Embryonic facial prominence (tissue), 1 donor: Measurements from ENCODE around the gene NELFB.

Source experiments
- DNase-seq: peaks from one replicate; pipeline ENCODE4 v3.0.0-alpha.2; 2016; ENCODE audit errors: extremely low spot score

Gene NELFB

DNA sequence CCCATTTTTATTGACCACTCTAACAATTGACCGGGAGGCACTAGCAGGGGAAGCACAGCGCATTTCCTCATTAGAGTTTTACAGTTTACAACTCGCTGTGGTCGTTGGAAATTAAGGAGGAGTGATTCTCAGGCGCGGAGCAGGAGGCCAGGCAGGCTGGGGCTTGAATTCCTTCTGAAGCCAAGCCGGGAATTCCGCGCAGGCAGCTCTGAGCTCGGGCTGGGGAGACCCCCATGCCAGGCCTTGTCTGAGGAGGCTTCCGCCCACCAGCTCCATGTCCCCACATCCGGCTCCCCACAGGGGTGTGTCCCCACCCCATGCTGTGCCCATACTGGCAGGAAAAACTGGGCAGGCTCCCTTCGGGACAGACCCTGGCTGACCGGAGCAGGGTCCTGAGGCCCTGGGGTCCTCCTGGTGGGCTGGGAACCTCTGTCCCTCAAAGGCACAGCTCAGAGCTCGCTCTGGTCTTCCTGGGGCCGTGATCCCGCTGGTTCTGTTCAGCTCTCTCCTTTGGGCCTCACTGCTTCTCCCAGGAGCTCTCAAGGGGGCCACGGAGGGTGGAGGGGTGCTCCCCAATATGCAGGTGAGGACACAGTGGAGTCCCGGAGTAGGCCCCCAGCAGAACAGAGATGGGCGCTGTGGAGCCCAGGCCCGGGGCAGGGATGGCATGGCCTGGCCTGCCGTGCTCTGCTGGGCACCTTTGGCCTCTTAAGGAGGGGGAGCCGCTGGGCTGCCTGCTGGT, 48.2 kb downstream of the NELFB start:
- DNase-seq, result no peak

DNA sequence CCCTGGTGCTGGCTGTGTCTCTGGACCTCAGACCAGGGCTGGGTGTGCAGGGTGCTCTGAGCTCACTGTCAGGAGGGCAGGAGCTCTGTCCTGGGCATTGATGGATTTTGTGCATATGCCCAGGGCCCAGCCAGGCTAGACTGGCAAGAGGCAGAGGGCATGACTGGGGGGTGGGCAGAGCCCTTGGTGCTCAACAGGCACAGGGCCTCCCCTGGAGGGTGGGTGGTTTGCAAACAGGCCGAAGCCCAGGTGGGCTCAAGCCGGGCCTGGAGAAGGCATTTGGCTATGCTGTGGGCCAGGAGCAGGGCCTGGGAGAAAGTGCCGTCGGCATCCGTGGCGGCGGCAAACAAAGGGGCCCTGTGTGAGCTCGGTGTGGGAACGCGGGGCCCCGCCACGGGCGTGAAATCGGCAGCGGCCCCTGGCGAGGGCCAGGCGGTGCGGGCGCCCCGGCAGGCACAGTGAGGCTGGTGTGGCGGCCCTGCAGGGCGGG, 48.8 kb downstream of the NELFB start:
- DNase-seq, result no peak

DNA sequence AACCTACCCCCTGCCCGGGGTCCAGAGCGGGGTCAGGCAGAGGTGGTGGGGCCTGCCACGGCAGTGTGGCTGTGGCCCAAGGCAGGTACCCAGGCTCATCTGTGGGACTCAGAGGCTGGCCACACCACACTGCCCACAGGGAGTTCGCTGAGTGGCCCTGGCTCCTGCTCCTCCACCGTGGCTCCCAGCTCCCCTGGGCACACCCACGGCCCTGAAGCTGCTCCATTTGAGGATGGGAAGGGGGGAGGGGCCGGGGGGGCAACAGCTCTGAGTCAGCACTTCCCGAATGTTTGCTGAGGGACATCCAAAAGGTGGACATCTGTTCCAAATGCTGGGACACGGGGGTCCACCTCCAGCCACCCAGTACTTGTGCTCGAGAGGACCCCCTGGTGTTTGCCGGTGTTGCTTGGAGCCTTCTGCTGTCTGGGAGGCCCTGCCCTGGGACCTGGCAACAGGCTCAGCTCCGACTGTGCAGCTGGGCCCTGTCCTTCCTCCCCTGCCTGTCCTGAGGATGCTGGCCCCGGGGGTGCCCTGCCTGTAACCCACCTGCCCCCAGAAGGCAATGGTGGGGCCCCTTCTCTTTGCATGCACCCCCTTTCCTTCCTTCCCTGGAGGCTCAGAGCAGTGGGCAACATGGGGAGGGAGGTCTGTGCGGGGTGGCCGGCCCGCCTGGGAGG, 49.4 kb downstream of the NELFB start:
- DNase-seq, result no peak

DNA sequence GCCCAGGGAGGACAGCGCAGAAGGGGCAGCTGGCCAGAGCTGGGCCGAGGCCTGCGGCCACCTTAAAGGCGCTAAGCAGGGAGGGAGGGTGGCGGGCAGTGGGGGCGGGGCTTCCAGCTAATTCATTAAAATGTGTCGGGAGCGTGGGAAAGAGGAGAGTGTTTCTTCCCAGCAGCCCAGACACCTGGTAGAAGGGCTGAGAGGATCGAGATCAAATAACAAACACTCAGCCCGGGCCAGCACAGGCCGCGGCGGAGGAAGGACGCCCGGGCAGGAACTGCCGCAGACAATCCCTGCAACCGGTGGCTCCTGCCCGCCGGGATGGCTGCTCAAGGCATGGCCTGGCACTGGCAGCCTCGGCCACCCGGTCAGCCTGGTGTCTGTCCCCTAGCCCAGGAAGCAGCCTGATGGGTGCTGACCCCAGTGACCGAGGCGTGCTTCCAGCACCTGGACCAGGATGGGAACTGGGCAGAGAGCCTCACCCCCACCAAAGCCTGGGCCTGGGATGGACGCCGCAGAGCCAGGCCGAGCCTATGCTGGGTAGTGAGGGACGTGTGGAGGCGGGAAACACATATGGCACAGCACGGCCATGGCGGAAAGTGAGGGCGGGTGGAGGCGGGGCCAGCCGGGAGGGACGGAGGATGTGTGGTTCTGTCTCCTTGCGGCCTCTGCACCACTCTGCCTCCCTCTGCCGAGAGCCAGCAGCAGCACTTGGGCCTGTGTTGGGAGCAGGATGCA, 50.1 kb downstream of the NELFB start:
- no peak for DNase-seq

DNA sequence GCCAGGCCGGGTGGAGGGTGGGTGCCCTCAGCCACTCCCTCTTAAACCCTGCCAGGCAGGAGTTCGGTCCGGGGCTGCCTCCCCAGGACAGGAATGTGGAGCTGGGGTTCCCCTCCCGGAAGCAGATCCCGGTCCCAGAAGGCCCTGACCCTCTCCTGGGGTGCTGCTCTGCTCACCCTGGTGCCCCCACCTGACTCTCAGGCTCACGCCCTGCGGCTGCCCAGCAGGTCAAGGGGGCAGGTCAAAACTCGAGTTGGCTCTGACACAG, 50.6 kb downstream of the NELFB start:
- DNase-seq, result no peak

DNA sequence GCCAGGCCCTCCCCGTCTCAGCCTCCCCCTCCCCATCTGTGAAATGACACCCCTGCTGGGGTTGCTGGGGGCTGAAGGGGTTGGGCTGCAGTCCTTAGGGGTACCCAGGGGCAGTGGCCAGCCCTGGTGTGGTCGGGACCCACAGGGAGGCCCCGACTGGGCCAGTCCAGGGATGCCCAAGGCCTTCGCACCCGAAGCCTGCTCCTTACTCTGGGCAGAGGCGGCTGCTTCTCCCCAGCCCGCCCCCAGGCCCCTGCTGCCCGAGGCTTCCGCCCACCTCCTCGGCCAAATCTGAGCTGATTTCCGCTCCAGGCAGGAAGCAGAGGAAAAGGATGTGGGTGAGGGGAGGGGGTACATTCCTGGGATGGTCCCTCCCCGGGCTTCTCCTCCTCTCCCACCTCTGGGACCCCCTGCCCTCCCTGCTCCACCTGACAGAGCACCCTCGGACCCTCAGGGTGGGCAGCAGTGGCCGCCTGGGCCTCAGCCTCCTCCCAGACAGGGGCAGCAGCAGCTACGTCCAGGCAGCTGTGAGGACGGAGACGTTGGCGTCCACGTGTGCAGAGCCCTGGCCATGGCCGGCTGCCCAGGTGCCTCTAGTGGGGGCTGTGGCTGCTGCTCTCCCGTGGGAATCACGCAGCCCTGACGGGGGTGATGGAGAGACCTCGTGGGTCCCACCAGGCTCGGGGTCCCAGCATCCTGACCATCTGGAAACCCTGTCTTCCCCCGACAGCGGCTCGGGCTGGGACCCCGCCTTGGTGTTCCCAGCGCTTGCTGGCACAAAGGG, 51.1 kb downstream of the NELFB start:
- no peak for DNase-seq

DNA sequence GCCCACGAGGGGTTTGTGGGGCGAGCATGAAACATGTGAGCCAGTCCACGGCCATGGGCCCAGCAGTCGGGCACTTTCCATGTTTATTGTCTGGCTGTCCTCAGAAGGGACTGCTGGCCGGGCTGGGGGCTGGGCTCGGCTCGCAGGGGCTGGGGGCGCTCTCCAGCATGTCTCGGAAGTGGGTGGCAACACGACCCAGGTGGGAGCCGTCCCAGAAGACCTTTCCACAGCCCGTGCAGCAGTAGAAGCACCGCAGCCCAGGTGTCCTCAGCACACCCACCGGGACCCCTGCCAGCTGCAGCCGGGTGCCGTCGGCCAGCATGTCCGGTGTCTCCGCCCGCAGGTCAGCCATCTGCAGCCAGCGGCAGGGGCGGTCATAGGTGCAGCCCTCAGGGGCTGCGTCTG, 51.7 kb downstream of the NELFB start:
- no peak for DNase-seq

DNA sequence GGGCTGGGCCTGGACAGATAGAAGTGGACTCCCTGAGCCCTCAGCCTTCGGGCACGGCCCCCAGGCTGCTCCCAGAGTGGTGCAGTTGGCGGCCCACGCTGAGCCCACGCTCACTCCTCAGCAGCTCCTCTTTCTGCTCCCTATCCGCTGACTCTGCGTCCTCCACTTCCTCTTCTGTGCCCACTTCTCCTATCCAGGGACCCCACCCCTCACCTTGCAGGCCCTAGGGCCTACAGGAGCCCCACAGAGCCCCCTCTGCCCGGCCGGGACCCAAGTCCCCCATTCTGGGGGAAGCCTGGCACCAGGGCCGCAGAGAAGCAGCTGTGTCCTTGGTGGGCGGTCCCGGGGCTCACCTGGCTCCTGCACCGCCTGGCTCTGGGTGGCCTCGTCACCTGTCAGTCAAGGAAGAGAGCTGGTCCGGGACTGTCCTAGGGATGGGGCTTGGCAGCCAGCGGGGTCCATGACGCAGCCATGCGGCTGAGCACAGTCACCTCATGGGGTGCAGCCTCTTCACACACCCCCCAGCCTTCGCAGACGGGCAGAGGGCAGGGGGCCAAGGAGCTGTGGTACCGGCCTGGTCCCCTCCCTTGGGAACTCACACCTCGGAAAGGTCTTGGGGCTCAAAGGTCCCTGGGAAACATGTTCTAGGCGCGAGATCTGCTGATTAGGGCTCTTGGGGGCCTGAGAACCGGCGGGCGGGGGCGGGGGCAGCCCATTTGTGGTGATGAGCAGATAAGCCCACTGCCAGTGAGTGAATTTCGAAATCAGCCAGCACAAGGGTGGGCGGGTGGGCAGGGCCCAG, 52.3 kb downstream of the NELFB start:
- DNase-seq, result no peak

DNA sequence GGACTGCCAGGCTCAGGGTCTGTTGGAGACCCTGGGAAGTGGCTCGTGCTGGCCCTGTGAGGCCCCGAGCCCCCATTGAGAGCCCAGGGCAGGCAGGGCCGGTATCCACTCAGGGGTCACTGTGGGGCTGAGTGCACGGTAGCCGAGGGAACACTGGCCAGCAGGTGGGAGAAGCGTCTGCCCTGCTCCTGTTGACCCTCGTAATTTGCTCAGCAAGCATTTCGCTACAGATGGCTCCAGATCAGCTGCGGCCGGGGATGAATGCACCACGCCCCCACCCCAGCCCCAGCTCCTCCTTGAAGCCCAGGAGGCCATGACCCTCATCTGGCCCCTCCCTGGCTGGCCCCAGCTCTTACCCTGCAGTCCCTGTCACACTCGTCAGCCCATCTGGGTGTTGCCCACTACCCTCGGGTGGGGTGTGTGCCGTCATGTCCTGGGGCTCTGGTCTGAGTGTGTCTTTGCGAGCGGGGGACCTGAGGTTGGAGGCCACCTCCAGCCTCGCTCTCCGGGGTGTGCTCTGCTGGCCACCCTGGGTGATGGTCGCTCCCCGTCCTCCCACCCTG, 53.0 kb downstream of the NELFB start:
- no peak for DNase-seq

DNA sequence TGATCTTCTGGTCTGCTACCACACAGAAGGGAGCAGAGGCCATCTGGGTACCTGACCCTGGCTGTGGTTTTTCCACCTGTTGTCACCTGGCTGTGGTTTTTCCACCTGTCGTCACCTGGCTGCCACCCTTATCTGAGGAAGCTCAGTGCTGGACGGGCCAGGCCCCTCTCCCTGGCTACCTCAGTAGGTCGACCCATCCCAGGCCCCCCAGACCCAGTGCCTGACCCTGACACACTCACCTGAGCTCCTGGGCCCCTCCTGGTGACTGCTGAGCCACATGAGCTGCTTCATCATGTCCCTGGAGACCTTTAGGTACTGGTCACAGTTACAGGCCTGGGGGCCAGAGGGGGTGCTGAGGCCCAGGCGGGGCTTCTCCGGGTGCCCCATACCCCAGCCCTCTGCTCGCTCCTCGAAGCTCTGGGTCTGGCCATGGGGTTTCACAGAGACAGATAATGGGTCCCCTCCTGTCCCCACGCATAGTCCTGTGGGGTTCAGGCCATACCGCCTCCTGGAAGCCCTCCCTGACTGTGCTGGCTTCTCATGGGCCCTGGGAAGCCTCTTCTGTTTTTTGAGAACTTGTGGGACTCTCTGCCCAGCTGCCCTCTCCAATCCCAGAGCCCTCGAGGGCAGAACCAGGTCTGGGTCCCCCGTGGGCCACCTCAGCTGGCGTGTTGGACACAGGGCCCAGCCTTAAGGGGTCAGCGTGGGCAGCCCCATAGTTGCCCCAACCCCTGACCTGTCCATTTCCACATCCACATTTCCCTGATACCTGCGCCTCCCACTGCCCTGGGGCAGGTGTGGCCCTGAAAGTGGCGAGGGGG, 54.5 kb downstream of the NELFB start:
- DNase-seq, result no peak

DNA sequence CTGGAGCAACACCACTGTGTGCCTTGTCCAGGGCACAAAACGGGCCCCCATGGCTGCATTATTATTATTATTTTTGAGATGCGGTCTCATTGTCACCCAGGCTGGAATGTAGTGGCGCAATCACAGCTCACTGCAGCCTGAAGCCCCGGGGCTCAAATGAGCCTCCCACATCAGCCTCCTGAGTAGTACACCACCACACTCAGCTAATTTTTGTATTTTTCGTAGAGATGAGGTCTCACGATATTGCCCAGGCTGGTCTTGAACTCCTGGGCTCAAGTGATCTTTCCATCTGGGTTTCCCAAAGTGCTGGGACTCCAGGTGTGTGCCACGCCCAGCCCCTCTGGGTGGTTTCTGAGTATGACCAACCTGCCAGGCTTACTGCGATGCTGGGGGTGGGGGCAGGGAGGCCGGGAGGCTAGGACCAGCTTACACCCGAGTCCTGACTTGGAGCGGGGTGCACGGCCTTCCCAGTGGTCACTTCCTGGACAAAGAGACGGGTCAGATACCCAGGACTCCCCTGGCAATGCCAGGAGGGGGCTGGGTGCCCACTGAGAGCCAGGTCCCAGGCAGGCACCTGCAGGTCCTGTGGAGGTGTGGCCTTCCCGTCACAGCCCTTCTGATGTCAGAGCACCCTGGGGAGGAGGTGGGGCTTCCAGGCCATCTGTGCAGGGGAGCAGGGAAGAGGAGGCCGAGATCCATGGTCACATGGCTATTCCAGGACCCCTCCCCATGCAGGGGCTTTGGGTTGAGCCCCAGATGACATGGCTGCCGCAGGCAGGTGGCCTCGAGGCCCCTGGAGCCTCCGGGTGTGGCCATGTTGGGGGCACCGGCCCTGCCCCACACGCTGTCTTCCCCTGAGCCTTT, 55.3 kb downstream of the NELFB start:
- DNase-seq, result no peak

DNA sequence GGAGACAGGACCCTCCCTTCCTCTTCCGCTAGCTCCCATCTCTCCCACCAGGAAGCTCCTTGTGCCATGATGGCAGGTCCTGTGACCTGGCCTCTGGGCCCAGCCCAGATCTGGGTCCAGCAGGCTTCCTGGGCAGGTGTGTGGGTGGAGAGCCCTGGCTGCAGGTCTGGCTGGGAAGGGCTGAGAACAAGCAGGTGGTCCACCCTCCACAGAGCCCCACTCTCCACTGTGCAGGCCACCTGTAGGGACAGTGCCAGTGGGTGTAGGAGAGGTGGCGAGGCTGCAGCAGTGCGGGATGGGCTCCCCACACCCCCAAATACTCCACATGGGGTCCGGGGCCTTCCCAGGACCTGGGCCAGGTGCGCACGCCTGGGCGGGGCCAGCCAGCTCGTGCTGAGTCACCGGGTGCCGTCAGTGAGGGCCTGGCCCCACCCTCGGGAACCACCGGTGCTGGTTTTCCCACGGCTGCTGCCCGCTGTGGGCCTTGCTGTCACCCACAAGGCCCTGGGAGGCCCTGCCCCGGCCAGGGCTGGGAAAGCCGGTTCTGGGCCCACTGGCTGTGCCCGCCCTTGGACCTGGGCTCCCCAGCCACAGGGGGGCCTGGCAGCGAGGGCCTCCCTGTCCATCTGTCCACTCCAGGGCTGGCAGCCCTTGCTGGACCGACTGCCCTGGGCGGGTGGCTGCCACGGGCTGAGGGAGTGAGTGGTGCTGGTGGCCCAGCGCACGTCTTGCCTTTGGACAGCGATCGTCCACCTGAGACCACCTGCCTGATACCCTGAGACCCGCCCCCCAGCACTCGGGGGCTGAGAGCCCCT, 56.3 kb downstream of the NELFB start:
- no peak for DNase-seq

DNA sequence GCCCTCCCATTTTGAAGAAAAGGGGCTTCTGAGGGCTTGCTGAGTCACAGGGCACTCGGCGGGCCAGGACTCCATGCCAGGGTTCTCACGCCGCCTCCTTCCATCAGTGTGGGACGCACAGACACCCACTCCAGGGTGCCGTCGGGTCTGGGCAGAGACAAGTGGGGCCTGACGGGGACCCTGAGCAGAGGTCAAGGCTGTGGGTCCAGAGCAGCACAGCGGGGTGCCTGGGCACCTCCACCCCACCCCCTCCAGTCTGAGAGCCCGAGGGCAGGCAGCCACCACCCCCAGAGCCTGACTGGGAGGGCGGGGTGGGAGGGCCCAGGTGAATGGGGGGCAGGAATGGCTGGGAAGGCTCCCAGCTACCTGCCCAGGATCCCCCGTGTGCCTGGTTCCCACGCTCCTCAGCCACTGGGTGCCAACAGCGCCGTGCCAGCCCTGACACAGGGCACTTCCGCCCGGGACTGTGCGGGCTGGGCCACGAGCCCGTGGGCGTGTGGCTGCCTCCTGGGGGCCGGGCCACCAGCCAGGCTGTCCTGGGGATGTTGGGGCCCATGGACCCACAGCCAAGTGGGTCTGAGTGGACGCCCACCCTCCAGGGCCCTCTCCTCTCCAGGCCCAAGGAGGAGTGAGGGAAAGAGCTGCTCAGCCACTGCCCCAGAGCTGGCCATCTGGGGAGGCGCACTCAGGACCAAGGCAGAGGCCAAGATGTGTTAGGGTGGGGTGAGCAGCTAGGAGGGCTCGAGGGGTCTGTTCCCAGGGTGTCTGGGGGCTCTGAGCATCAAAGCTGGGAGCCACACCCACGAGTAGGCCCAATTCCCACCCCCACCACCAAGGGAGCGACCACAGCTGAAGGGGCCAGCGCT, 57.1 kb downstream of the NELFB start:
- no peak for DNase-seq

DNA sequence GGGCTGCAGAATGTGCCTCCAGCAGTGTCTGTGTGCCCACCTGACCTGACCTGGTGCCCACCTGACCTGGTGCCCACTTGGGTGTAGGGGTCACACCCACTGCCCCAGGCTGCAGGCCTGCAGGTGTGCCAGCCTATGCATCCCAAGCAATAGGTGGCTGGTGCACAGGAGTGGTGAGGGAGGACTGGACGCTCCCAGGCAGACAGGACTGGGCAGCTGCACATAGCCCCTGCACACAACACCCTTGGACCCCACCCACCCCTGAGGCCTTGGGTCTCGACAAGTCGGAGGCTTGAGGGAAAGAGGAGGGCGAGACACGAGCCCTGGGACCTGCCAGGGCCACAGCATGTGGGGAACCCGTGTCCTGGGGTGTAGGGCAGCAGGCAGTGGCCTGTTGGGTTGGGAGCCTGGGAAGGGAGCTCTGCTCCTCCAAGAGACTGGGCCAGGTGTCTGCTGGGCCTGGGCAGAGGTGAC, 57.8 kb downstream of the NELFB start:
- DNase-seq, result no peak

DNA sequence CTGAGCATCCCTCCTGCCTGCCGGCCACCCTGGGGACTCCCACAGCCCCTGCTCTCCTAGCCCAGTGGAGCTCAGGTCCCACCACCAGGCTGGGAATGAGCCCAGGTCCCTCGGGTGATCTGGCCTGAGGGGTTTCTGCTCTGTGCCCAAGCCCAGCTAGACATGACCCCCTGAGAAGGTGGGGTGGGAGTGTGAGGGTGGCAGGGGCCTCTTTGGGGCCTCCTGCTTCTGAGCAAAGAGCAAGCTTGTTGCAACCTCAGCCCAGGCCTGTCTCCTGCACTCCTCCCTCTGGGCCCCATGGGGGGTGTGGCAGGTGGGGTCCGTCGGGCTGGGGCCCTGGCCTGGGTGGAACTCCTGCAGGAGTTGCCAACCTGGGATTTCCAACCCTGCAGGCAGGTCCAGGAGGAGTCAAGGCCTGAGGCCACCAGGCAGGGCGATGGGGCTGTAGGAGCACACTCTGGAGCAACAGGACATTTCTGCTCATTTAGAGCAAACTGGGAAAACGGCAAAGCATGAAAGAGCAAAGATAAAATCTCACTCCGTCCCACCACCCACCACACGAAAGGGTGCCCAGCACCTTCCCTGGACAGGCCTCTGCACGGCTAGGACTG, 58.3 kb downstream of the NELFB start:
- DNase-seq, result no peak

DNA sequence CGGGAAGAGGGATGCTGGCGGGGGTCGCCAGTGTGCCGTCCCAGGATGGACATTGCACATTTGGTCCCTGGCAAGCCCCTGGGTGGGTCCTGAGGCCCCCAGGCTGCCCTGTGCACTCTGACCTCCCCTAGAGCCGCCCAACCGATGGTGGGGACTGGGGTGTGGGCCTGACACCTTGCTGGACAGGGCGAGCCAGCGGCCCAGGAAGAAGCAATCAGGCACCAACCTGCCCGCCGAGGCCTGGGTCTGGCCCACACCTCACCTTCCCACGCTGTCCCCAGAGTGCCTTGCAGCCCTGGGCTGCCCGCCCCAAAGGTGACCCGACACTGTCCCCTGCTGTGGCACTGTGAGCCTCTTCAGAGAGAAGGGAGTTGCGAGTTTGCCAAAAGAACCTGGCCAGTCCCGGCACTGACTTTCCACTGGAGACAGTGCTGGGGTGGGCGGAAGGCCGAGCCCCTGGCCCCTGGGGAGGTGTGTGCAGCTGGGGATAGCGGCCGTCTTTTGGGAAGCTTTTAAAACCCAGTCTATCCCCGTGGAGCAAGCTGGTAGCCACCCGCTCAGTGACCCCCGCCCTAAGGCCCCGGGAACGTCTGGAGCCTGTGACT, 58.9 kb downstream of the NELFB start:
- no peak for DNase-seq
